Measurements from ENCODE around the gene EMSY. TPM values are rescaled to one million over a fixed set of nuclear protein-coding genes. Genes with fewer than 3 reads are reported as not detected.

Gene EMSY
- total and polyA plus RNA-seq, 2 of the 8 experiments (the other 6 are each of a cell fraction or from before 2014, with no cell fraction given): 29.6 to 34.6 TPM

- H3K23ac ChIP-seq (ENCODE audit: insufficient read length): peak overlapping the region; percentile 96
- H2BK20ac ChIP-seq (ENCODE audit: low read length): no peak overlapping the region
- no peak overlapping the region for H3K4me3 ChIP-seq (ENCODE audit: extremely low read depth in 1 of 4, insufficient read depth in 2 of 4, low read depth in 3 of 4, low read length in 4 of 4)
- H2AK5ac ChIP-seq (ENCODE audit: low read depth, low read length): no peak overlapping the region
- H2AFZ ChIP-seq (ENCODE audit: low read length): no peak overlapping the region
- H3K9ac ChIP-seq (replicated peaks in 1 of 4; ENCODE audit: extremely low read depth in 1 of 4, low read depth in 3 of 4, low read length in 3 of 4): no peak overlapping the region
- 82% methylated on average over 3 of the region's 3 CpGs; no CpG with 5 or more reads in 1 of the 2 experiments for WGBS, 2 experiments (ENCODE audit: extremely low coverage in 1 of 2, insufficient coverage in 1 of 2, insufficient read length in 1 of 2, insufficient replicate concordance in 2 of 2, low coverage in 1 of 2, low lambda C conversion rate in 2 of 2, missing lambda C conversion rate in 1 of 2)
- no peak overlapping the region for H3K4me2 ChIP-seq (ENCODE audit: insufficient read depth in 1 of 2, low read depth in 2 of 2, low read length in 2 of 2)
- H3K36me3 ChIP-seq (ENCODE audit: control insufficient read depth in 2 of 4, insufficient read depth in 4 of 4, low read length in 3 of 4): peaks cover 2 to 16% (median 2%) of the 10 kb centered on the region in 4 experiments; a peak in 4 of 8 replicates
- H3K79me2 ChIP-seq (ENCODE audit: control insufficient read depth in 1 of 2, insufficient read depth in 2 of 2, low read length in 2 of 2): no peaks in the 10 kb centered on the region; a peak in 1 of 4 replicates
- no peak overlapping the region for H4K8ac ChIP-seq (ENCODE audit: extremely low read depth, insufficient read depth, low read length)
- H4K5ac ChIP-seq (ENCODE audit: insufficient read length, low read depth, low read length): no peak overlapping the region
- H3K27me3 ChIP-seq (replicated peaks in 1 of 4; ENCODE audit: control insufficient read depth in 3 of 4, extremely low read depth in 1 of 4, insufficient read depth in 3 of 4, low read length in 3 of 4): no peaks in the 10 kb centered on the region
- no peak overlapping the region for H3K18ac ChIP-seq (ENCODE audit: extremely low read depth, low read length)
- no peaks in the 10 kb centered on the region for H3K79me1 ChIP-seq (ENCODE audit: low read depth, low read length)
- H4K91ac ChIP-seq (replicated peaks; ENCODE audit: insufficient read length, low read length): no peak overlapping the region
- H4K20me1 ChIP-seq (replicated peaks in 1 of 2; ENCODE audit: control insufficient read depth in 1 of 2, insufficient read depth in 2 of 2, low read length in 2 of 2): peaks cover 0 to 4% of the 10 kb centered on the region in 2 experiments
- no peak for FAIRE-seq
- ChIA-PET CTCF (ENCODE audit: partially characterized antibody) (interaction anchor here (0.7 to 2.1 kb wide), 2 partner anchors 90 to 185 kb away, joined by 3 to 7 read pairs; no protein-coding TSS in a partner anchor), POLR2A (ENCODE audit: partially characterized antibody) (no interaction called here)
- no peaks in the 10 kb centered on the region for H3K9me3 ChIP-seq (ENCODE audit: insufficient read depth in 2 of 2, low read depth in 1 of 2, low read length in 1 of 2)
- H2BK12ac ChIP-seq (ENCODE audit: low read depth, low read length): no peak overlapping the region
- no peak overlapping the region for H3K4ac ChIP-seq (replicated peaks; ENCODE audit: insufficient read length, low read depth, low read length)
- no peak overlapping the region for H3K14ac ChIP-seq (ENCODE audit: insufficient read length)
- H3K23me2 ChIP-seq (ENCODE audit: low read depth, low read length): no peaks in the 10 kb centered on the region
- peaks cover 2 to 9% (median 6%) of the 10 kb centered on the region in 4 experiments; a peak in 6 of 7 replicates for H3K4me1 ChIP-seq (replicated peaks in 1 of 4; ENCODE audit: control insufficient read depth in 3 of 4, insufficient read depth in 4 of 4, low read length in 3 of 4)
- H2BK120ac ChIP-seq (replicated peaks; ENCODE audit: low read depth, low read length): no peak overlapping the region
- no peak overlapping the region for H3K56ac ChIP-seq (replicated peaks; ENCODE audit: insufficient read length, low read depth, low read length)
- no peak for DNase-seq (ENCODE audit: low read depth in 1 of 2, low spot score in 2 of 2)
- no peak overlapping the region for H2BK15ac ChIP-seq (ENCODE audit: low read length)
- H3K27ac ChIP-seq (ENCODE audit: low read depth, low read length): no peak overlapping the region
- H2BK5ac ChIP-seq (ENCODE audit: low read depth, low read length): no peak overlapping the region
- TF ChIP-seq PHF8 (conservative IDR thresholded peaks at IDR 0.05; ENCODE audit: low read depth, low read length): no peak
- TF ChIP-seq ATF2 (IDR thresholded peaks at IDR 0.05; ENCODE audit: low read length): no peak
- no peak for TF ChIP-seq E2F6 (IDR thresholded peaks at IDR 0.05)
- no peak for TF ChIP-seq SP4 (IDR thresholded peaks at IDR 0.05; ENCODE audit: low read length)
- TF ChIP-seq USF2 (IDR thresholded peaks at IDR 0.05; ENCODE audit: low read length): no peak
- TF ChIP-seq CEBPB (IDR thresholded peaks at IDR 0.05; ENCODE audit: low read depth, low read length): no peak
- no peak for TF ChIP-seq SP1 (IDR thresholded peaks at IDR 0.05; ENCODE audit: low read depth, low read length)
- no peak for TF ChIP-seq JUN (IDR thresholded peaks at IDR 0.05; ENCODE audit: low read depth, low read length)
Measured at GRCh38 chr11:76513654-76514034, 68.8 kb downstream of the EMSY start.
